Right forelimb (tissue), 1 donor: ENCODE results near the gene HOXB5.

ENCODE experiments used
- DNase-seq: peaks from one replicate; pipeline ENCODE4 v3.0.0-alpha.2; 2018

The HOXB5 gene

DNA sequence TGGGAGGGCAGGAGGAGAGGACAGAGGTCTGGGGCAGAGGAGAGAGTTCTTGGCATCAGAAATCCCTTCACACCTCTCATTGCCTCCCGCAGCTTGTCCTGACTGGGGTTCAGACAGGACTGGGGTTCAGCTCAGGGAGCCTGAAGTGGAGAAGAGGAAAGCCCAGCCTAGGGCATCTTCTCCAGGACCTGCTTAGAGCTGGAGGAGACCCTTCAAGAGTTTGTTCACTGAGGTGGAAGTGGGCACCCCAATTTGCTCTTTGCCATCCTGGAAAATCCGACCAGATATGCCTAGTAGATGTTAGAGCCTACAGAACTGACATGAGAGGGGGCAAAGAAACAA is 5.5 kb downstream of the HOXB5 start:
- DNase-seq: no peak

DNA sequence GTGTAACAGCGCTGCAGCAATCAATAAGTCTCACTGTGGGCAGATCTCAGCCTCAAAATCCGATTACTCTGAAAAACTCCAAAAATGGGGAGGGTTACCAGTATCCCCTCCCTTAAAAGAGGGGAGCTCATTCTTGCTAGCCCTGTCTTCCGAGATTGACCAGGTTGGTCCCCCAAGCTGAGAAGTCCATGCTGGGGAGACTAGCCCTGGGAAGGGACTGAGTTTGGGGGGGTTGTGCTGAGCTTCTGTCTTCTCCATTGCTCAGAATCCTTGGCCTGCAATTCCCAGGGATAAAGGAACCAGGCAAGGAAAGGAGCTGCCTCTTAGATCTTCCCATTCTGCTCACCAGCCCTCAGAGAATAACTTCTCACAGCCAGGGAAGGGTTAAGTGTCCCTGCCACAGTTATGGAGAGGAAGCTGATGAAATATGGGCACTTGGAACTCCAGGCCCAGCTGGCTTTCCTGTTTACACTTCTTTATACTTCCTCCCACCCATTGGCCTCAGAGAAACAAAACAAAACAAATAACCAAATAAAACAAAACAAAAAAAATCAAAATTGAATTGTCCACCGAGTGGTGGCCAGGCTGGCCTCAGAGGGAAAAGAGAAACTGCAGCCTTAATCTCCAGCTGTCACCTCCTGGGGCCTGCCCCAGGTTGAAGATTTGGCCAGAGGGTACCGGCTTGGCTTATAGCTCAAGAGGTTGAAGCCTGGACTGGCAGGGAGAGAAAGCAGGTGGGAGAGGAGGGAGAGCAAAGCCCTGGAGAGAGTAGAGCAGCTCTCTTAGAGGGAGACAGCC is 6.1 kb downstream of the HOXB5 start:
- no peak for DNase-seq

DNA sequence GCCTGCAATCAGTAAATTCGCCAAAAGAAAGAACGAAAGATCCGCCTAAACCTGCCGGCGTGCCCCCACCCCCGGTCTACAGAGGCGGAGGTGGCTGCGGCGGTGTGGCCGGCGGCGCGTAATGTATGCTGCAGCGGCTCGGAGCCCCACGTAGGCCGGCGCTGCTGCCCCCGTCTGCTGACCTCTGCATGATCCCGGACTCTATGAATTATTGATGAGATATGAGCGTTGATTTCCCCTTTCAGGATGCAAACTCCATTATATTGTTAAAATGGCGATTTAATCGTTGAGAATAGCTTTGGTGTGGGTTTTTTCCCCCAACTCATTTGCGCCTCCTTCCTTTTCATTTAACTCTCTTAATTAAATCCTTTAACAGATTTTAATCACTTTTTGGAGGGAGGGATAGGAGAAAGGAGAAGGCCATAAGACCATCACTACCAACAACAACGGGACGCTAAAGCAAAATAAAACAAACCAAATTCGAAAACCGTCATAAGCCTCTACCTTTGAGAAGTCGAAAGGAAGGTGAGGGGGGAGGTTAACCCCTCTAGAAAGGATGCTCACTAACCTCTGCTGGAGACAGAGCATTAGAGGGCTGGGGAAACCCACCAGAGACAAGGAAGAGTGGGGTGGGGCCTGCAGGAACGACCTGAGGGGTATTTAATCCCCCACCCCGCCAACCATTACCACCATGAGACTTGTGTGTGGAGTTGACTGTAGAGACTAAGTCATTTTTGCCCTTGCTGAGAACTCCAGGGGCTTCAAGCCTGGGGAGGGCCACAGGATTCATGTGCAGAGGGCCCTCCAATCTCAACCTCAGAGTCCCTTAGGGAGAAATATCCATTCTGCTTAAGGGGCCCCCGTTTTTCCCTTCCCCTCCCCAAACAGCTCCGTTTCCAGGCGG is 7.0 kb downstream of the HOXB5 start:
- DNase-seq: no peak

DNA sequence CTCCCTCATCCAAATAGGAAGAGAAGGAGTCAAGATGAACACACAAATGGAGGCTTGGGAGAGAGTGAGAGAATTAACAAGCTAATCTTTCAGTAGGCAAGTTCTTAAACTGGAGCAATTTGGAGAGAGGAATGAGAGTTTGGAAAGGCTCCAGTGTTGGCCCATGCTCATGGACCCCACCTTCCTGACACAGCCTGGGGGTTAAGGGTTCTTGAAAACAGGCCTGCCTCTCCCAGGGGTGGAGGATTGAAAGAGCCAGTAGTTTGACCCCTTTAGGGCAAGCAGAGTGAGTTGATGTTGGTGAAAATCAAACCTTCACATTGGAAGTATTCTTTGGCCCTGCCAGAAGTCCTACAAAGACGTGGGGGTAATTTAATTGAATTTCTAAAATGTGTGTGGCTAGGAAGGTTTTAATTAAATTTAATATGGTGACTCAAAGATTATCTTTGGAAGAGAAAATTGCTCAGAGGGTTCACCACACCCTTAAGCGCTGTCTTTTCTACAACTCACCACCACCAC is 9.3 kb downstream of the HOXB5 start:
- DNase-seq: no peak

DNA sequence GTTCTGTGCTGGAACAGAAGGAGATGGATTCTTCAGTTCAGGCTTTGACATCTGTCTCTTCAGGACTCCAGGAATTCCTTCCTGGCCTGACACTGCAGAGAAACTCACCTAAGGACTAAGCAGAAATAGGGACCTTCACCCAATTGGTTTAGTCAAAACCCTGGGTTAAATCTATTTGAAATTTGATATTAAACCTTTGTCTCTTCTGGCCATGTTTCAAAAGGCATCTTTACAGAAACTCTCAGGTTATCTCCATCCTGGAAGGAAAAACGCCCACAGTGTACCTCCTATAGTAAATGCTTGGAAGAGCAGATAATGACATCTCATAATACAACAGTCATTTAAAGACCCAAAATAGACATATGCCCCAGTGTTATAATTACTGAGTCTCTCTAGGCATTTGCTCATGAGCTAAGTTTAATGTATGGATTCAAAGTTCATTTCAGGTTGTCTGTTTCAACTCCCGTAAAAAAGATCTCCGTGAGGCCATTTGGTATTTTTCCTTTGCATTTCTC is 9.8 kb downstream of the HOXB5 start:
- DNase-seq: no peak

DNA sequence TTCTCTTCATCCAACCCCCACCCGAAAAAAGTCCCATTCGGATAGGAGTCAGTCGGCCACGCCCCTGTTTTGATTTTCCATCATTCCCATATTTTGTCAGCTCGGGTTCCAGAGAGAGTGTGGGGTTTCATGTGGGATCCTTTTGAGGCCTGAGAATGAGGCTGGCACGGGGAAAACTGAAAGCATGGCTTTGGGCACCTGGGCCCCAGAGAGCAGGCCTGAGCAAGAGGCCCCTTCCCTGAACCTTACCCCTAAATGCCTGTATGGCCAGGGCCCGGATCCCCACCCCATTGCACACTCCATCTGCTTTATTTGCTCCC is 10.9 kb downstream of the HOXB5 start:
- no peak for DNase-seq

DNA sequence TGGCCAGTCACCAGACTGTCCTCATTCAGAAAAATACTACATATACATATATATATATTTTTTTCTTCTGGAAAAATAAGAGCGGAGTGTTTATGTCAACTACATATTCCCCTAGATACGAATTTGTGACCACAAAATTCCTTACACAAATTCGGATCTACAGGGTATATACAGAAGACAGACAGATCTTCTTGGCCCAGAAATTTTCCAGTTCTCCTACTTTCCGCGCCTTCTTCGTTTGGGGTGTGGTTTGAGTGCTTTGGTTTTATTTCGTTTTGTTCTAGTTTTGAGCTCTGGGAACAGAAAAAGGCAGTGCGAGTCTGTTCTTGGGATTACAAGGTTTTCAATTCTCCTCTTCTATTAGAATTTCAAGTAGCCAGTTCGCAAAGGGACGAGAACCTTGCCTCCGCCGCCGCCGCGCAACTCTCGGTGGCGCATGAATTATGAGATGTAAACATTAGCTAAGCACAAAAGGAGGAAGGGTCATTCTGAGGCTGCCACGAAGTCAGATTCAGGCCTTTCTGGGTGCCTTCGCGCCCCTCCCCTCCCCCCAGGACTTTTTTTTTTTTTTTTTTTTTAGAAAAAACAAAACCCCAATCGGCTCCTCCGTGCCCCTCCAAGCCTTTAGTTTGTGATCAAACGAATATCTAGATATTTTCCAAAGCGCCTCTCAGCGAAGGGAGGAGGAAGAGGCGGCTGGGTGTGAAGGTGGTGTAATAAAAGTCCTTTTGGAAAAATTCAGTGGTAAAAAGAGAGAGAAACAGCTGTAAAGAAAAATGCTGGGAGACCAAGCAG is 13.6 kb downstream of the HOXB5 start:
- no peak for DNase-seq

DNA sequence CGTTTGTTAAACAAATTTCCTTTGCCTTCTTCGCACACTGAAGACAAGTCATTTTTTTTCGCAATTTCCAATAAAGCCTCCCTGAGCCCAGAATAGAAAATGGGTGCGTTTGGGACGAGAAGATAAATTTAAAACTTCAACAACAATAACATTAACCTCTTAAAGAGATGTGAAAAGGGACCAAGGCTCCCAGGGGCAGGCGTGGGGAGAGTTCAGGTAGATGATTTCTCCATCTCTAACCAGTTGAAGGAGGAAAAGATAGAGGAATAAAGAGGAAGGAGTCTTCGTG is 14.2 kb downstream of the HOXB5 start:
- no peak for DNase-seq

DNA sequence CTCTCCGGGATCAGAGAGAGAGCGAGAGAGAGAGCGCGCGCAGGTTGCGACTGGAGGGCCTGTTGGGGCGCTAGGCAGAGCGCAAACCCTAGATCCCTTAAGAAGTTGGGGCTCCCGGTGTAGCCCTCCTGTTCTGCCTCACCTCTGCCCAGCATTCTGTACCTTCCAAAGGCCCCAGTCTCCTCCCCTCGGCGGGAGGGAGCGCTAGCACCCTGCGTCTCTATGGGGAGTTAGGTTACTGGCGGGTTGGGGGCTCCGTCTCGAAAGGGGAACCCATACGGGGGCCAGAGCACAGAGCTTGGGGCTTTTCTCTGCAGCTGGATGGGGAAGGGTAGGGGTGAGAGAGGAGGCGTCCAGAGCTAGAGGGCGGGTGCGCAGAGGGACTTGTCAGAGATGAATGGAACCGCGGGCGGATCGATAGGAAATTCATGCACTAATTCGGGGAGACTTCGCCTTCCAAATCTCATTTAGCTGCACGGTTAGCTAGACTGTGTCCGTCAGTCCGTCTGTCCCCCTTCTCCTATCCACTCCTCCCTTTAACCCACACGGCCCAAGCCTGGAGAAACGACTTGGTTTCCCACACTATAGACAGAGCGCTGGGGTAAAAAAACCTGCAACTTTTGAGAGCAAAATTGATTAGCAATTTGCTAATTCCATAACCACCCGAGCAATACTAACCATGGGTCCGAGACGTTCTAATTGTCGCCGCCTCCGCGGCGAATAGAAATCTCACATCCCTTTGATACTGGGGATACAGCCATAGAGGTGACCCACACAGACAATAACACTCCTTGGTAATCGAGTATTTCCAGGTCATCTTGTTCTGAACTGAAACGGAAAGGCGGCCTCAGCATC is 14.7 kb downstream of the HOXB5 start:
- DNase-seq: no peak

DNA sequence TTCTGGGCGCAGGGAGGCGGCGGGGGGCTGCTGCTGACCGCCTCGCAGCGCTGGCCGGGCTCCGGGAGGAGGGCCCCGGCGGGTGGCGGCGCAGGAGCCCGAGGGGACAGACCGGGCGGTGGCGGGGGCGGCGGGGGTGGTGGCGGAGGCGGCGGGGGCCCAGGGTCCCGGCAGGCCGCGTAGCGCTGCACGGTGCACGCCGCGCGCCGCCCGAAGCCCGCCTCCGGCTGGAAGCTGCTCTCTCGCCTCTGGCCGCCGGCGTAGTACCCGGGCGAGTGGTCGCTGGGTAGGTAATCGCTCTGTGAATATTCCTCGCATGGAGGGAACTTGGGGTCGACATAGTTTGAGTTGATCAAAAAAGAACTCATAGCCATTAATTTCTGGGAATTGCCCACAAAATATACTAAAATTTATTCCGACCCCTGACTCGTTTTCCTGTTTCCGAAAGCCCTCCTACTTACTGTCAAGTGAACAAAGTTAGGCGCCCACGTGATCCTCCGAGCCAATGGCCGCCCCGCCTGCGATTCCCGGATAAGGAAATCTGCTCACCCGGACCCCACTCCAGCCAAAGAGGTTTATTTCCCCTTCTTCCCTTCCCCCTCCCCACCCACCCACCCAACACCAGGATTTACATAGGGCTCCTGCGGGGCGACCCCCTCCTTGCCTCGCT is 15.5 kb downstream of the HOXB5 start, which contains the start of gene HOXB4:
TSS of gene HOXB4 (minus strand) at position 405 of the 670 bp plus-strand sequence. CDS start at position 374, 31 bp downstream.
- no peak for DNase-seq

DNA sequence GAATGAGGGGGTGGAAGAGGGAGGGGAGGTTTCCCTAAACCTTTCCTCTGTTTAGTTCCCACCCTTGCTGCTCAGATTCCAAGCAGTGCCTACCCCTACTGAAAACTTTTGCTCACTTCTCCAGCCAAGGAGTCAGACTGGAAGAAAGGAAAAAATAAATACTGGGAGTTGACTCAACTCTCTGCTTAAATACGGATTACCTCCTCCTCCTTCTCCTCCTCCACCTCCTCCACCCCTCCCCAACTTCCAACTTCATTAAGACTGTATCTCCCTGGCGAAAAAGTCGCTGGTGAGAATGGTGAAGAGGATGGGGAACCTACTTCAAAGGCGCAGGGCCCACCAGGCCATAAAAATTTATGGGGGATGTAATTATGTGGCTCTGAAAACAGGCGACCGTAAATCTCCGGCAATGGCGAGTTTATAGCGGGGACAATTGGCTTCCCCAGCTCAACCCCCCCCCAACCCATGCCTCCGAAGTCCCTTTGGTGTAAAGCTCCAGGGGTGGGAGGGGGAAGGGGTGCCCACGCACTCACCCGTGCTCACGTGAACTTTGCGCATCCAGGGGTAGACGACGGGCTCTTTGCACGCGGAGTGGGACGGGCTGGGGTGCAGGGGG is 16.1 kb downstream of the HOXB5 start:
- DNase-seq: no peak

DNA sequence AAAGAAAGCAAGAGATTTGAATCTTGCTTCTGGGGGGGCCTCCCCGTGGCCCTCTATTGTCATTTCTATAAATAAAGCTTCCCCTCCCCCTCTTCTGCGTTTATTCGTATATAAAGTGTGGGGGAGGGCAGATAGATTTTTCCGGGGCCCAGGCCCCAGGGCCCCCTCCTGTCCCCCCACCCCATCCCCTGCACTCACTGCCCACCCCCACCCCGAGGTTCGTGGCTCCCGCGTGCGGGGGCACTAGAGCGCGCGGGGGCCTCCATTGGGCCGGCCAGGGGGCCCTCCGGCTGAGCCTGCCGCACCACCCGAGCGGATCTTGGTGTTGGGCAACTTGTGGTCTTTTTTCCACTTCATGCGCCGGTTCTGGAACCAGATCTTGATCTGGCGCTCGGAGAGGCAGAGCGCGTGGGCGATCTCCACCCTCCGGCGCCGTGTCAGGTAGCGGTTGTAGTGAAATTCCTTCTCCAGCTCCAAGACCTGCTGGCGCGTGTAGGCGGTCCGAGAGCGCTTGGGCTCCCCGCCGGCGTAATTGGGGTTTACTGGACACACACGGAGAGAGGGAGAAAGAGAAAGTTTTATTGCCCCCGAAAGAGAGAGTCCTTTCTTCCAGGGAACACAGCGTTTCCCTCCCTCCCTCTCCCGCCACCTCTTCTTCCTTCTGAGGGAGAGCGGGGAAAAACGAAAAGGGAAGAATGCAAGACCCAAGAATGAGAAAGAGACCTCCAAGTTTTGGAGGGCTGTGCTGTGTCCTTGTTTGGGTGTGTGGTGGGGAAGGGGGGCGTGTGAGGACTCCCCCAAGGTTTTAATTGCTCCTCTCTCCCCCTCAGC is 16.9 kb downstream of the HOXB5 start:
- no peak for DNase-seq

DNA sequence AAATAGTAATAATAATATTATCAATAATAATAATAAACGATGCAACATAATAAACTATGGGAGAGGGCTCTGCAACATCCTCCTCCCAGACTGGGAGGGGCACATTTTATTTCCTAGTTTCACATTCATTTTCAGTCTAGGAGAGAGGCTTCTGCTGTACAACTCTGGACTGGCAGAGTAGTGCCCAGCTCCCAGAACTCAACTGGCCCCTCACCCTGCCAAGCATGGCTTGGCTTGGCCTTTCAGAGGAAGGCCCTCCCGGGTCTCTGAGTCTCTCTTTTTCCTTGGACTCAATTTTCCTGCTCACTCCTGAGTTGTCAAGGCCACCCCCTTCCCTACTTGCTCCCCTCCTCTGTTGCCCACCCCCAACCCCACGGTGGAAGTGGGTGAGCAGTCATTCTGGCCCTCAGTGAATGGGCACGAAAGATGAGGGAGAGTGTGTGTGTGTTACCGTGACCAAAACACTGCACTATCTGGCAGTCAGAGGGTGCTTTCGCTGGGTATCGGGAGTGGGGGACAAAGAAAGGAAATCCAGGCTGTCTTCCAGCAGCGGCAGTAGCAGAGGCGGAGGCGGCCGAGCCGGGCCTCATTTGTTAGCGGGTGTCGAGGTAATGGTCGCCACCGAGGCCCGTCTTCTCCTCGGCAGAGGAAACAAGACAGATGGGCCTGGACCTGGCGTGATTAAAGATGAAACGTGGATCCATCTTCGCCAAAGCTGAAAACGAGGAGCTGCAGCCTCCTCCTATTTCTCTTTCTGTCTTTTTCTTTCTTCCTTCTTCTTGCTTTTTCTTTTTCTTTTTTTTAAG is 17.7 kb downstream of the HOXB5 start:
- no peak for DNase-seq

DNA sequence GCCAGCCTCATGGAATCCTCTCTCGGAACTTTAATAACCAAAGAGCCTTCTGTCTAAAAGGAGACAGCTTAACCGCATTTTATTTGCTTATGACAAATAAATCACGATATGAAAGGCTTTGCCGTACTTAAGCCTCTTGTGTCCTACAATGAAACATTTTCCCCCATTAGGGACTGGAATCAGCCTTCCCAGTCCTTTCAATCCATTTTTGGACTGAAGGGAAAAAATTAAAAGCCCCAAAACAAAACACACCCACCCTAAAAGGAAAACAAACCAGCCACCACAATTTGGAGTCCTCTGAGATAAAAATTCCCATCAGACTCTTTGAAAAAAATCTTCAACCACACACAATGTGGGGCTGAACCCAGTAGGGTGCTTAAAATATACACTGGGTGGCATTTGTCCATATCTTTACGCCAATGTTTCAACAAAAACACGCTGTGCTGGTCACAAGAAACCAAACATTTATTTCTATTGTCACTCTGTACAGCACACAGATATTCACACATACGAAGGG is 18.5 kb downstream of the HOXB5 start:
- no peak for DNase-seq

DNA sequence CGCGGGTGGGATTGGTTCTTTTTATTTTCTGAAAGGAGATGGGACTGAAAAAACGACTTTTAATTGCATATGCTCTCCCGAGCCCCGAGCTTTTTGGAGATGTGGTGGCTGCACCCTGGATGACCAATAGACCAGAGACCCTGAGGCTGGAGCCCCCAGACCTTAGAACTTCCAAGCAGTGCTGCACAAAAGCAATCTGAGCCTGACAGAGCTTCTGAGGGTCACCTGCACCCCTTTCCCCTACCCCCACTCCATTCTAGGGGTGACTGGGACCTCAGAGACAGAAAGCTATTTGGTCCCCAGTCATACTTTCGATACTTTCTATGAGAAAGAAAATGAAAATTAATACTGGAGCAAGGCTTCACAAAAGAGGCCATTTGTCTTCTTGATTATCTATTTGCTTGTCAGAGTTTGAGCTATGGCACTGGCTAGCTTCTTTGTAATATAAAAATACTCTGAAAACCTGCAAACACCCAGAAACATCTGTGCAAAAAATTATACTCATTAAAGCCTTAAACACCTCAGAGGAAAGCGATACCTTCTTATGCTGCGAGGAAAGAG is 19.0 kb downstream of the HOXB5 start:
- DNase-seq: no peak

DNA sequence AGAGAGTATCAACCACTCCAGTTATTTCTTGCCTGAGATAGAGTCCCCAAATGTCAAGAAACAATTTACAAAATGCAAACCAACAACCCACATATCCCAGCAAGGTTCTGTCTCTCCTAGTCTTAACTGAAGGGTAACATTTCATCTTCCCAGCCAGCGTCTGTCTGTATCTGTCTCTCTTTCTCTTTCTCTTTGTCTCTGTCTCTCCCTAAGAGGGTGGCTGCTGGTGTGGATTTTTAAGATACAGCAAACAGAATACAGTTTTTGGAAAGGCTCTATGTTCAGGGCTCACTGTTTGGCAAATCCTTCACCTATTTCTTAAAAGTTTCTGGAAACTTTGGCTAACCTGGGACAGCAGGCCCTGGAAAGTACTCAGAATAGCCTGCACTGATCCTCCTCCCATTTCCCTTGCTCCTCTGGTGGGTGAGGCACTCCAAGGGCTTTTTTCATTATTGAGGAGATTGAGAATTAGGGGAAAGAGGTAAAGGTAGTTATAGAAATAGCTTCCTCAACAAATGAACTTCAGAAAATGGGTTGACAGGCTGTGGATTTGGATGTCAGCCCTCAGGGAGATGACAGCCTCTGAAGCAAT is 21.7 kb downstream of the HOXB5 start:
- DNase-seq: no peak

DNA sequence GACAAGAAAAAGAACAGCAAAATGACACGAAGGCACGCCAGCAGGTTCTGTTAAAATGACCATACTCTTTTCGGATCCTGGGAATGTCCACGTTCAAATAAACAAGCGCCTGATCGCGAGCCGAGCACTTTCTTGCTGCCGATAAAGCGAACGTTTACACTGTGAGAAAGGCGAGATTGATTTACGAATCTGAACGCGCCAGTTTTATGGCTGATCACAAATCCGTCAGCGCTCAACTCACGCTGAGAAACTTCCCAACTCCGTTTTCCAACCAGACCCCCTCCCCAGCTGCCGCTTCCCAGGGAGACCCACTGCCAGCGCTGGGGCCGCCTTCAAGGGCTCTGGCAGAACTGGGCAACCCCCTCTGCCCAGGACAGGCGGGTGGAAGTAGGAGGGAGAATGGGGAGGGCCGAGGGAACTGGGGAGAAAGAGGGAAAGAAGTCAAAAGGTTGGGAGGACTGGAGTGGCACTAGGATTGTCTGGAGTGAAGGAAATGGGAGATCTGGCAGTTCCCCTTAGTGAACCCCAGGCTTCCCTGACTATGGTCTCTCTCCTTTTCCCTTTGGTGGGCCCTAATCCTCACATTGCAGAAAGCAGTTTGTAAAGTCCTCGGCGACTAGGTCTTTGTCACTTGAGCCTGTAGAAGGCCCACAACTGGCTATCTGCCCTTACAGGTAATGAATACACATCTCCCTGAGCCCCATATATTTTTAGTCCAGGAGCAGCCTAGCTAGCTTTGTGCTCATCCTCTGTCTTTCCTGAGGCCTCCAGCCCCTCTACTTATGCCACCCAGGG is 22.4 kb downstream of the HOXB5 start:
- no peak for DNase-seq
